Liver (tissue), 9 donors: ENCODE measurements around the gene RFX8. TPM values are rescaled to one million over a fixed set of nuclear protein-coding genes. Genes with fewer than 3 reads are reported as not detected.

ENCODE experiments used
- DNase-seq: peaks from one replicate; pipeline ENCODE4 v3.0.0-alpha.2; 2017; ENCODE audit warnings: low spot score
- H3K27ac ChIP-seq, 2 donors: one replicate each; pipeline ENCODE4 v1.7.0; 2013; ENCODE audit warnings: inconsistent platforms in 2 of 2, low read length in 2 of 2, control low read depth in 1 of 2, low read depth in 1 of 2, mild to moderate bottlenecking in 1 of 2
- H3K27me3 ChIP-seq, 4 donors: one replicate each; pipeline versions ENCODE4 v1.6.1 to v1.7.0; 2013; ENCODE audit warnings: low read length in 3 of 4, inconsistent platforms in 1 of 4, mild to moderate bottlenecking in 1 of 4, moderate library complexity in 1 of 4; ENCODE audit not compliant: control insufficient read depth in 4 of 4, insufficient read depth in 4 of 4
- H3K36me3 ChIP-seq, 4 donors: one replicate each; pipeline versions ENCODE4 v1.6.1 to v1.7.0; 2013; ENCODE audit warnings: low read length in 3 of 4, mild to moderate bottlenecking in 3 of 4, low read depth in 1 of 4, moderate library complexity in 1 of 4; ENCODE audit not compliant: control insufficient read depth in 4 of 4, insufficient read depth in 3 of 4
- H3K4me1 ChIP-seq, 4 donors: one replicate each; pipeline versions ENCODE4 v1.6.1 to v1.7.0; 2013; ENCODE audit warnings: low read length in 3 of 4, mild to moderate bottlenecking in 3 of 4, moderate library complexity in 1 of 4; ENCODE audit not compliant: control insufficient read depth in 4 of 4, insufficient read depth in 4 of 4
- H3K4me3 ChIP-seq, 3 donors: one replicate each; pipeline versions ENCODE4 v1.6.1 to v1.7.0; 2013; ENCODE audit warnings: low read length in 3 of 3, control low read depth in 1 of 3, low read depth in 1 of 3, mild to moderate bottlenecking in 1 of 3
- H3K9ac ChIP-seq, 2 donors: one replicate each; pipeline ENCODE4 v1.7.0; 2013; ENCODE audit warnings: low read length in 2 of 2, mild to moderate bottlenecking in 2 of 2, moderate library complexity in 2 of 2, control low read depth in 1 of 2, low read depth in 1 of 2
- H3K9me3 ChIP-seq, 4 donors: one replicate each; pipeline versions ENCODE4 v1.6.1 to v1.7.0; 2013; ENCODE audit warnings: low read length in 3 of 4; ENCODE audit not compliant: control insufficient read depth in 4 of 4
- EGR1 ChIP-seq, 2 donors: IDR thresholded peaks; 2 replicates each; pipeline ENCODE4 v1.6.1; 2016 to 2018; ENCODE audit warnings: antibody characterized with exemption in 2 of 2, low read depth in 2 of 2
- FOXA1 ChIP-seq: IDR thresholded peaks from 2 replicates; pipeline ENCODE4 v1.6.1; 2016; ENCODE audit warnings: antibody characterized with exemption
- FOXA2 ChIP-seq: IDR thresholded peaks from 2 replicates; pipeline ENCODE4 v1.6.1; 2016; ENCODE audit warnings: antibody characterized with exemption
- GABPA ChIP-seq, 2 donors: IDR thresholded peaks in 1 of 2; conservative IDR thresholded peaks in 1 of 2; 2 replicates each; pipeline ENCODE4 v1.6.1; 2016; ENCODE audit warnings: antibody characterized with exemption in 2 of 2, mild to moderate bottlenecking in 1 of 2, moderate library complexity in 1 of 2
- HNF4A ChIP-seq, 2 donors: conservative IDR thresholded peaks; 2 replicates each; pipeline ENCODE4 v1.6.1; 2016; ENCODE audit warnings: antibody characterized with exemption in 2 of 2, mild to moderate bottlenecking in 2 of 2
- NR2F2 ChIP-seq: IDR thresholded peaks from 2 replicates; pipeline ENCODE4 v1.6.1; 2016; ENCODE audit warnings: antibody characterized with exemption
- RAD21 ChIP-seq, 2 donors: IDR thresholded peaks; 2 replicates each; pipeline ENCODE4 v1.6.1; 2016; ENCODE audit warnings: antibody characterized with exemption in 2 of 2, mild to moderate bottlenecking in 2 of 2
- REST ChIP-seq: IDR thresholded peaks from 2 replicates; pipeline ENCODE4 v1.6.1; 2016; ENCODE audit warnings: antibody characterized with exemption, mild to moderate bottlenecking
- RXRA ChIP-seq, 2 donors: IDR thresholded peaks; 2 replicates each; pipeline ENCODE4 v1.6.1; 2017 to 2018; ENCODE audit warnings: antibody characterized with exemption in 2 of 2, mild to moderate bottlenecking in 1 of 2
- SP1 ChIP-seq: IDR thresholded peaks from 2 replicates; pipeline ENCODE4 v1.6.1; 2018; ENCODE audit warnings: antibody characterized with exemption, mild to moderate bottlenecking
- TAF1 ChIP-seq: conservative IDR thresholded peaks from 2 replicates; pipeline ENCODE4 v1.6.1; 2016; ENCODE audit warnings: antibody characterized with exemption, mild to moderate bottlenecking
- WGBS: extraction: QIAGEN DNeasy Blood & Tissue Kit; methylation state at CpG from one replicate; pipeline ENCODE4 v1.1.7; 2013; 5-methylcytosine and 5-hydroxymethylcytosine counted together
- polyA plus RNA-seq, 2 donors: library from polyadenylated mRNA; stranded (reverse) in 1 of 2; unstranded in 1 of 2; fragments of 200-250 nt in 1 of 2; fragments of >200 nt in 1 of 2; fragmentation: Nextera tagmentation in 1 of 2; extraction: Ambion mirVana in 1 of 2; gene quantifications; one replicate each; pipeline versions ENCODE4 v1.2.1 to v1.2.3, GENCODE V29; 2013 to 2015
- total RNA-seq, 2 donors: library from RNA; depleted of rRNA; stranded (reverse); fragments of >200 nt; gene quantifications; one replicate each; pipeline ENCODE4 v1.2.3, GENCODE V29; 2014
- TF ChIP-seq, protein P1 (sequence below): IDR thresholded peaks from 2 replicates; pipeline ENCODE4 v1.6.1; 2016; ENCODE audit warnings: antibody characterized with exemption
- TF ChIP-seq, protein P2 (sequence below): fragments of 150-350 bp; IDR thresholded peaks from 2 replicates; pipeline ENCODE4 v1.5.1; 2017; ENCODE audit warnings: improper control_type of control experiment, low read depth, low read length; ENCODE audit not compliant: missing input control
- TF ChIP-seq, protein P3 (sequence below): IDR thresholded peaks from 2 replicates; pipeline ENCODE4 v1.6.1; 2016; ENCODE audit warnings: antibody characterized with exemption
- donor health status: healthy.
- donor health status: healthy.
- donor health status: healthy.
- donor health status: healthy.
- donor health status: healthy.

RFX8 gene
- total RNA-seq (under 1 TPM; 0.08 to 0.09 TPM), polyA plus RNA-seq (under 1 TPM in 1 of 2 donors, not detected in 1; 0.09 TPM)

DNA sequence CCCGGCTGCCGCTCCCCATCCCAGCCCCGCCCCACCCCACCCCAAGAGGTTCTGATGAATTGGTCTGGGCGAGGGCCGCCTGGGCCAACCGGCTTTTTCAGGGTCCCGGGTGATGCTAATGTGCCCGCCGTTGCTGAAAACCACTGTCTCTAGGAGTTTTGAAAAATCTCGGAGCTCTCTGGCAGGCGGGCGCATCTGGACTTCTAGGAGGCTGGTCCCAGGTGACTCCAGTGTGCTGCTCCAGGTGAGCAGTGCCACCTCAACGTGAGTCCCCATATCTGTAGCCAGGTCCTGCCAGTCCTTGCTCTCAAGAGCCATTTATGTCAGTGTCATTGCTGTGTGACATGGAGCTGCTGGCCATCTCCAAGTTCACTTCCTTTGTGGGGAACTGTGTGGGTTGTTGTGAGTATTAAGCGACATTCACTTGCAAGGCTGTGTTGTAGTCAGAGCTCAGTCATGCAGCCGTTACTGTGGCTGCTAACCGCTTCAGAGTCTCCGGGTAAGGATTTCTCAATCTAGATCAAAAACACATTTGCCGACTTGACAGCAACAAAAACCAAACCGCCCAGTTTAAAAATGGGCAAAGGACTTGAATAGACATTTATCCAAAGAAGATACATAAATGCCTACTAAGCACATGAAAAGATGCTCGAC, at the start of gene RFX8:
Gene RFX8 (minus strand): TSS at position 382 of the 654 bp plus-strand sequence. CDS start 8,264 bp downstream, outside the sequence.
- TF ChIP-seq, protein P1, sequence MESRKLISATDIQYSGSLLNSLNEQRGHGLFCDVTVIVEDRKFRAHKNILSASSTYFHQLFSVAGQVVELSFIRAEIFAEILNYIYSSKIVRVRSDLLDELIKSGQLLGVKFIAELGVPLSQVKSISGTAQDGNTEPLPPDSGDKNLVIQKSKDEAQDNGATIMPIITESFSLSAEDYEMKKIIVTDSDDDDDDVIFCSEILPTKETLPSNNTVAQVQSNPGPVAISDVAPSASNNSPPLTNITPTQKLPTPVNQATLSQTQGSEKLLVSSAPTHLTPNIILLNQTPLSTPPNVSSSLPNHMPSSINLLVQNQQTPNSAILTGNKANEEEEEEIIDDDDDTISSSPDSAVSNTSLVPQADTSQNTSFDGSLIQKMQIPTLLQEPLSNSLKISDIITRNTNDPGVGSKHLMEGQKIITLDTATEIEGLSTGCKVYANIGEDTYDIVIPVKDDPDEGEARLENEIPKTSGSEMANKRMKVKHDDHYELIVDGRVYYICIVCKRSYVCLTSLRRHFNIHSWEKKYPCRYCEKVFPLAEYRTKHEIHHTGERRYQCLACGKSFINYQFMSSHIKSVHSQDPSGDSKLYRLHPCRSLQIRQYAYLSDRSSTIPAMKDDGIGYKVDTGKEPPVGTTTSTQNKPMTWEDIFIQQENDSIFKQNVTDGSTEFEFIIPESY: no peak
- TF ChIP-seq FOXA2 (no peak), RXRA (IDR thresholded peaks at IDR 0.05) (no peak), SP1 (no peak), TAF1 (no peak), RAD21 (IDR thresholded peaks at IDR 0.05) (no peak), NR2F2 (no peak), FOXA1 (no peak), GABPA (IDR thresholded peaks at IDR 0.05 in 1 of 2, conservative IDR thresholded peaks at IDR 0.05 in 1 of 2) (no peak), EGR1 (IDR thresholded peaks at IDR 0.05; ENCODE audit: low read depth in 2 of 2) (no peak), REST (no peak)
- TF ChIP-seq, protein P2, sequence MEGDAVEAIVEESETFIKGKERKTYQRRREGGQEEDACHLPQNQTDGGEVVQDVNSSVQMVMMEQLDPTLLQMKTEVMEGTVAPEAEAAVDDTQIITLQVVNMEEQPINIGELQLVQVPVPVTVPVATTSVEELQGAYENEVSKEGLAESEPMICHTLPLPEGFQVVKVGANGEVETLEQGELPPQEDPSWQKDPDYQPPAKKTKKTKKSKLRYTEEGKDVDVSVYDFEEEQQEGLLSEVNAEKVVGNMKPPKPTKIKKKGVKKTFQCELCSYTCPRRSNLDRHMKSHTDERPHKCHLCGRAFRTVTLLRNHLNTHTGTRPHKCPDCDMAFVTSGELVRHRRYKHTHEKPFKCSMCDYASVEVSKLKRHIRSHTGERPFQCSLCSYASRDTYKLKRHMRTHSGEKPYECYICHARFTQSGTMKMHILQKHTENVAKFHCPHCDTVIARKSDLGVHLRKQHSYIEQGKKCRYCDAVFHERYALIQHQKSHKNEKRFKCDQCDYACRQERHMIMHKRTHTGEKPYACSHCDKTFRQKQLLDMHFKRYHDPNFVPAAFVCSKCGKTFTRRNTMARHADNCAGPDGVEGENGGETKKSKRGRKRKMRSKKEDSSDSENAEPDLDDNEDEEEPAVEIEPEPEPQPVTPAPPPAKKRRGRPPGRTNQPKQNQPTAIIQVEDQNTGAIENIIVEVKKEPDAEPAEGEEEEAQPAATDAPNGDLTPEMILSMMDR: no peak
- TF ChIP-seq, protein P3, sequence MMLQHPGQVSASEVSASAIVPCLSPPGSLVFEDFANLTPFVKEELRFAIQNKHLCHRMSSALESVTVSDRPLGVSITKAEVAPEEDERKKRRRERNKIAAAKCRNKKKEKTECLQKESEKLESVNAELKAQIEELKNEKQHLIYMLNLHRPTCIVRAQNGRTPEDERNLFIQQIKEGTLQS: no peak
- Histone ChIP-seq H3K9me3 (no peaks in the 10 kb centered on the region), H3K27me3 (no peaks in the 10 kb centered on the region), H3K4me3 (peak within 1 kb of the TSS in 2 of 3 donors; percentile 16 to 67), H3K9ac (no peak within 1 kb of the TSS), H3K27ac (peak within 1 kb of the TSS; percentile 36 to 58), H3K36me3 (no peaks in the 10 kb centered on the region), H3K4me1 (peaks cover 5 to 12% (median 8%) of the 10 kb centered on the region in 4 donors)
- DNase-seq: no peak
- WGBS: 33% methylated on average over 20 of the region's 20 CpGs

DNA sequence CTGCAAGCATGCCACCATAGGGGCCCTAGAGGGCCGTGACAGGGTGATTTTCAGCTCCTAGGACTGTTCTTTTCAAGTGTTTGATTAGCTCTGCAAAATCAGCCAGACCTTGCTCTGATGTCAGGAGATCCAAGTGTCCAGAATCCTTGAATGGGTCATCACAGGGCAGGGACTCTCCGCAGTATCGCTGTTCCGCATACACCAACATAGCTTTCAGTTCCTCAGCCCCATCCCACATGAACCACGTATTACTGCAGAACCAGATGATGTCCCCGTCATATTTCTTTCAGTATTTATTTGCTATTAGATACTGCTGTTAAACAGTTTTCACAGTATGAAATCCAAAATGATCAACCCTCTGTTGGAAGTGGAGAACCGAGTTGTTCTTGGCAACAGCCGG, 46.6 kb upstream of the RFX8 start:
- no peak overlapping the region for H3K4me3 ChIP-seq
- no peak overlapping the region for H3K27ac ChIP-seq
- 90% methylated on average over 8 of the region's 8 CpGs for WGBS
- no peak for TF ChIP-seq HNF4A (conservative IDR thresholded peaks at IDR 0.05)
- TF ChIP-seq FOXA2: no peak
- TF ChIP-seq EGR1 (IDR thresholded peaks at IDR 0.05; ENCODE audit: low read depth in 2 of 2): no peak
- no peak for TF ChIP-seq FOXA1
- TF ChIP-seq, protein P3: no peak
- H3K4me1 ChIP-seq: peaks cover 0 to 12% (median 2%) of the 10 kb centered on the region in 4 donors
- H3K9ac ChIP-seq: no peak overlapping the region
- DNase-seq: no peak
- H3K36me3 ChIP-seq: no peaks in the 10 kb centered on the region
- no peaks in the 10 kb centered on the region for H3K9me3 ChIP-seq
- no peaks in the 10 kb centered on the region for H3K27me3 ChIP-seq
